Ureter (tissue), 1 donor: ENCODE results near the gene FXYD6. TPM values are rescaled to one million over a fixed set of nuclear protein-coding genes. Genes with fewer than 3 reads are reported as not detected.

Experiments used
- DNase-seq: peaks from one replicate; pipeline ENCODE4 v3.0.0-alpha.2; 2020; ENCODE audit warnings: low spot score
- total RNA-seq: library from RNA; stranded (reverse); gene quantifications from one replicate; pipeline ENCODE4 v1.2.4, GENCODE V29; 2023
- donor health status: DM: yes; HTN: yes; CAD: no.

The FXYD6 gene
- total RNA-seq, 1 donor from 2014 or later, result 41.8 TPM

GRCh38 chr11:117830674-117831351 lies 45.6 kb downstream of the FXYD6 start:
- peak; percentile 41 for DNase-seq

- DNase-seq, result peak; percentile 41
Observed at GRCh38 chr11:117830072-117830471, 46.4 kb downstream of the FXYD6 start.

GRCh38 chr11:117829369-117829725 lies 47.1 kb downstream of the FXYD6 start:
- peak; percentile 40 for DNase-seq

GRCh38 chr11:117828611-117829368 lies 47.7 kb downstream of the FXYD6 start:
- DNase-seq, result peak; percentile 63

GRCh38 chr11:117827521-117828511 lies 48.6 kb downstream of the FXYD6 start:
- DNase-seq, result peak; percentile 44

- no peak for DNase-seq
Observed at GRCh38 chr11:117826832-117827231, 49.6 kb downstream of the FXYD6 start.

GRCh38 chr11:117826190-117826570 lies 50.3 kb downstream of the FXYD6 start:
- DNase-seq, result peak; percentile 25

- DNase-seq, result peak; percentile 33
Observed at GRCh38 chr11:117825538-117826189, 50.8 kb downstream of the FXYD6 start.

- DNase-seq, result peak; percentile 62
Observed at GRCh38 chr11:117824571-117825537, 51.6 kb downstream of the FXYD6 start, which contains the start of gene FXYD2. Gene FXYD2 (minus strand): TSS chr11:117824744. CDS start chr11:117824678, 66 bp downstream.

GRCh38 chr11:117823946-117824420 lies 52.5 kb downstream of the FXYD6 start:
- no peak for DNase-seq

GRCh38 chr11:117823294-117823945 lies 53.0 kb downstream of the FXYD6 start:
- no peak for DNase-seq

GRCh38 chr11:117822074-117823033 lies 54.1 kb downstream of the FXYD6 start:
- DNase-seq, result no peak

GRCh38 chr11:117821431-117821830 lies 55.0 kb downstream of the FXYD6 start:
- no peak for DNase-seq

GRCh38 chr11:117820516-117820915 lies 55.9 kb downstream of the FXYD6 start:
- DNase-seq, result no peak

- DNase-seq, result no peak
Observed at GRCh38 chr11:117820071-117820470, 56.4 kb downstream of the FXYD6 start.

- DNase-seq, result no peak
Observed at GRCh38 chr11:117819096-117820040, 57.1 kb downstream of the FXYD6 start.
